Neural cell (in vitro differentiated cells): ENCODE measurements around the gene BABAM2. TPM values are rescaled to one million over a fixed set of nuclear protein-coding genes. Genes with fewer than 3 reads are reported as not detected.

ENCODE experiments used
- H2AFZ ChIP-seq: fragments of 200-600, 300-800 bp; sonication (generic), shearing (Covaris generic); 2 replicates; pipeline ENCODE4 v1.6.0; 2014; ENCODE audit warnings: low read depth, mild to moderate bottlenecking, antibody characterized with exemption, low read length, moderate library complexity
- H3F3A ChIP-seq: fragments of 200-600 bp; shearing (Covaris generic); 2 replicates; pipeline ENCODE4 v1.6.1; 2016; ENCODE audit warnings: mild to moderate bottlenecking, moderate library complexity, mixed read lengths, antibody characterized with exemption, low read length; ENCODE audit not compliant: insufficient read depth, poor library complexity, severe bottlenecking
- H3K27ac ChIP-seq: fragments of 200-600, 300-800 bp; sonication (generic), shearing (Covaris generic); 2 replicates; pipeline ENCODE4 v1.5.1; 2014; ENCODE audit warnings: mild to moderate bottlenecking, low read length, moderate library complexity
- H3K27me3 ChIP-seq: fragments of 300-800, 200-600 bp; sonication (generic), shearing (Covaris generic); 2 replicates; pipeline ENCODE4 v1.6.0; 2014; ENCODE audit warnings: mild to moderate bottlenecking, low read depth, low read length, moderate library complexity; ENCODE audit not compliant: insufficient read depth
- H3K36me3 ChIP-seq: fragments of 300-800, 200-600 bp; sonication (generic), shearing (Covaris generic); 2 replicates; pipeline ENCODE4 v1.5.1; 2014; ENCODE audit warnings: mild to moderate bottlenecking, antibody characterized with exemption, low read length, moderate library complexity; ENCODE audit not compliant: insufficient read depth
- H3K4me2 ChIP-seq: fragments of 300-800, 200-600 bp; sonication (generic), shearing (Covaris generic); 2 replicates; pipeline ENCODE4 v1.6.0; 2014; ENCODE audit warnings: mild to moderate bottlenecking, low read length
- H3K4me3 ChIP-seq: fragments of 300-800, 200-600 bp; sonication (generic), shearing (Covaris generic); 2 replicates; pipeline ENCODE4 v1.5.1; 2014; ENCODE audit warnings: mild to moderate bottlenecking, low read length, moderate library complexity
- H3K79me2 ChIP-seq: fragments of 200-600 bp; shearing (Covaris generic); replicated peaks from 2 replicates; pipeline ENCODE4 v1.6.0; 2014; ENCODE audit warnings: mild to moderate bottlenecking, low read length, moderate library complexity; ENCODE audit not compliant: insufficient read depth
- H3K9ac ChIP-seq: fragments of 300-800, 200-600 bp; sonication (generic), shearing (Covaris generic); 2 replicates; pipeline ENCODE4 v1.6.1; 2016; ENCODE audit warnings: mild to moderate bottlenecking, low read length, mixed read lengths
- H3K9me2 ChIP-seq: fragments of 200-600 bp; shearing (Covaris generic); 2 replicates; pipeline ENCODE4 v1.6.1; 2016; ENCODE audit warnings: mild to moderate bottlenecking, low read length, mixed read lengths; ENCODE audit not compliant: insufficient read depth
- H3K9me3 ChIP-seq: fragments of 200-600, 300-800 bp; sonication (generic), shearing (Covaris generic); 2 replicates; pipeline ENCODE4 v1.6.1; 2016; ENCODE audit warnings: mild to moderate bottlenecking, mixed run types, low read length, moderate library complexity, mixed read lengths
- H4K20me1 ChIP-seq: fragments of 200-600 bp; shearing (Covaris generic); 2 replicates; pipeline ENCODE4 v1.6.1; 2016; ENCODE audit warnings: mild to moderate bottlenecking, mixed run types; ENCODE audit not compliant: insufficient read depth
- CTCF ChIP-seq: fragments of 450-650 bp; IDR thresholded peaks from 2 replicates; pipeline ENCODE4 v1.5.1; 2014; ENCODE audit warnings: antibody characterized with exemption, mild to moderate bottlenecking, moderate library complexity; ENCODE audit not compliant: poor library complexity, severe bottlenecking
- EP300 ChIP-seq: fragments of 450-650 bp; conservative IDR thresholded peaks from 2 replicates; pipeline ENCODE4 v1.6.1; 2014; ENCODE audit warnings: antibody characterized with exemption, mild to moderate bottlenecking, moderate library complexity; ENCODE audit not compliant: poor library complexity, severe bottlenecking
- EZH2 ChIP-seq: fragments of 200-600, 300-800 bp; shearing (Covaris generic), sonication (generic); IDR thresholded peaks from 2 replicates; pipeline ENCODE4 v1.6.1; 2014; ENCODE audit warnings: antibody characterized with exemption, low read length, borderline replicate concordance, mild to moderate bottlenecking; ENCODE audit not compliant: insufficient read depth, poor library complexity, severe bottlenecking
- MXI1 ChIP-seq: fragments of 450-650 bp; conservative IDR thresholded peaks from 2 replicates; pipeline ENCODE4 v1.6.1; 2014; ENCODE audit warnings: antibody characterized with exemption, mild to moderate bottlenecking; ENCODE audit not compliant: poor library complexity, severe bottlenecking
- POLR2AphosphoS5 ChIP-seq: IDR thresholded peaks from 2 replicates; pipeline ENCODE4 v1.6.1; 2012
- REST ChIP-seq: IDR thresholded peaks from 2 replicates; pipeline ENCODE4 v1.6.1; 2012; ENCODE audit warnings: borderline replicate concordance
- SMC3 ChIP-seq: fragments of 450-650 bp; conservative IDR thresholded peaks from 2 replicates; pipeline ENCODE4 v1.6.1; 2014; ENCODE audit warnings: antibody characterized with exemption, mild to moderate bottlenecking, moderate library complexity; ENCODE audit not compliant: poor library complexity
- polyA plus RNA-seq: library from polyadenylated mRNA; depleted of rRNA; stranded (reverse); fragments of >200 nt; gene quantifications from 2 replicates; pipeline ENCODE4 v1.2.3, GENCODE V29; 2014

Gene BABAM2
- polyA plus RNA-seq, 1 donor from 2014 or later, result 15.3 TPM

GRCh38 chr2:28270456-28271152, 380.1 kb downstream of the BABAM2 start:
- no peak overlapping the region for H3K4me2 ChIP-seq
- H3K9me2 ChIP-seq, result no peaks in the 10 kb centered on the region
- no peaks in the 10 kb centered on the region for H3K79me2 ChIP-seq
- TF ChIP-seq SMC3 (no peak), MXI1 (no peak)
- H3K4me3 ChIP-seq, result no peak overlapping the region
- no peaks in the 10 kb centered on the region for H4K20me1 ChIP-seq
- H3K9ac ChIP-seq, result no peak overlapping the region
- H3K27me3 ChIP-seq, result no peaks in the 10 kb centered on the region
- H3K9me3 ChIP-seq, result no peaks in the 10 kb centered on the region
- no peak overlapping the region for H2AFZ ChIP-seq
- H3K36me3 ChIP-seq, result no peaks in the 10 kb centered on the region
- no peaks in the 10 kb centered on the region for H3F3A ChIP-seq
- no peak overlapping the region for H3K27ac ChIP-seq

- H3K27me3 ChIP-seq, result no peaks in the 10 kb centered on the region
- no peaks in the 10 kb centered on the region for H4K20me1 ChIP-seq
- H3K79me2 ChIP-seq, result no peaks in the 10 kb centered on the region
- H3K4me3 ChIP-seq, result no peak overlapping the region
- H2AFZ ChIP-seq, result no peak overlapping the region
- no peaks in the 10 kb centered on the region for H3K36me3 ChIP-seq
- H3K9me2 ChIP-seq, result no peaks in the 10 kb centered on the region
- no peak overlapping the region for H3K27ac ChIP-seq
- no peak overlapping the region for H3K4me2 ChIP-seq
- H3F3A ChIP-seq, result no peaks in the 10 kb centered on the region
- H3K9ac ChIP-seq, result no peak overlapping the region
- TF ChIP-seq EP300, result no peak
- no peak for TF ChIP-seq CTCF
- no peak for TF ChIP-seq EZH2
- TF ChIP-seq SMC3, result no peak
- H3K9me3 ChIP-seq, result no peaks in the 10 kb centered on the region
Observed at GRCh38 chr2:28271231-28271918, 380.8 kb downstream of the BABAM2 start.

- H3K4me2 ChIP-seq, result no peak overlapping the region
- no peak overlapping the region for H3K27ac ChIP-seq
Observed at GRCh38 chr2:28271919-28272250, 381.4 kb downstream of the BABAM2 start.

More at GRCh38 chr2:28271919-28272250, 381.4 kb downstream of the BABAM2 start:
- Histone ChIP-seq H3K9ac (no peak overlapping the region), H3K27me3 (no peaks in the 10 kb centered on the region), H3K36me3 (no peaks in the 10 kb centered on the region), H3K9me2 (no peaks in the 10 kb centered on the region), H2AFZ (no peak overlapping the region), H3K79me2 (no peaks in the 10 kb centered on the region), H4K20me1 (no peaks in the 10 kb centered on the region), H3F3A (no peaks in the 10 kb centered on the region), H3K9me3 (no peaks in the 10 kb centered on the region), H3K4me3 (no peak overlapping the region)
- no peak for TF ChIP-seq MXI1
- TF ChIP-seq EP300, result no peak
- TF ChIP-seq POLR2AphosphoS5, result no peak
- TF ChIP-seq REST, result no peak
